Astrocyte of the cerebellum (primary cell): ENCODE measurements around the gene RPLP1.

Experiments
- DNase-seq: peaks from one replicate; pipeline ENCODE4 v3.0.0-alpha.2; 2011; ENCODE audit warnings: low read depth
- H3K4me3 ChIP-seq: 2 replicates; pipeline ENCODE4 v1.5.1; 2011; ENCODE audit warnings: mild to moderate bottlenecking, low read depth, low read length, moderate library complexity
- in situ Hi-C: cut with HindIII; loops from 2 replicates; pipeline ENCODE4 v1.10.0; 2017; ENCODE audit warnings: low sequenced_read_pairs
- TF ChIP-seq, protein P1 (sequence below): IDR thresholded peaks from 2 replicates; pipeline ENCODE4 v1.5.1; 2012; ENCODE audit warnings: low read length, low read depth, moderate library complexity, mild to moderate bottlenecking; ENCODE audit errors: missing control alignments

RPLP1 gene

GRCh38 chr15:69474291-69474690 lies 21.7 kb downstream of the RPLP1 start:
- TF ChIP-seq, protein P1, sequence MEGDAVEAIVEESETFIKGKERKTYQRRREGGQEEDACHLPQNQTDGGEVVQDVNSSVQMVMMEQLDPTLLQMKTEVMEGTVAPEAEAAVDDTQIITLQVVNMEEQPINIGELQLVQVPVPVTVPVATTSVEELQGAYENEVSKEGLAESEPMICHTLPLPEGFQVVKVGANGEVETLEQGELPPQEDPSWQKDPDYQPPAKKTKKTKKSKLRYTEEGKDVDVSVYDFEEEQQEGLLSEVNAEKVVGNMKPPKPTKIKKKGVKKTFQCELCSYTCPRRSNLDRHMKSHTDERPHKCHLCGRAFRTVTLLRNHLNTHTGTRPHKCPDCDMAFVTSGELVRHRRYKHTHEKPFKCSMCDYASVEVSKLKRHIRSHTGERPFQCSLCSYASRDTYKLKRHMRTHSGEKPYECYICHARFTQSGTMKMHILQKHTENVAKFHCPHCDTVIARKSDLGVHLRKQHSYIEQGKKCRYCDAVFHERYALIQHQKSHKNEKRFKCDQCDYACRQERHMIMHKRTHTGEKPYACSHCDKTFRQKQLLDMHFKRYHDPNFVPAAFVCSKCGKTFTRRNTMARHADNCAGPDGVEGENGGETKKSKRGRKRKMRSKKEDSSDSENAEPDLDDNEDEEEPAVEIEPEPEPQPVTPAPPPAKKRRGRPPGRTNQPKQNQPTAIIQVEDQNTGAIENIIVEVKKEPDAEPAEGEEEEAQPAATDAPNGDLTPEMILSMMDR, result no peak
- no peak for DNase-seq
- in situ Hi-C loops, result no loop called here

GRCh38 chr15:69474846-69475455 lies 22.3 kb downstream of the RPLP1 start:
- DNase-seq, result no peak
- TF ChIP-seq, protein P1, result no peak
- no peak overlapping the region for H3K4me3 ChIP-seq
- in situ Hi-C loops, result no loop called here

More at GRCh38 chr15:69474291-69474690, 21.7 kb downstream of the RPLP1 start:
- H3K4me3 ChIP-seq, result no peak overlapping the region

DNA sequence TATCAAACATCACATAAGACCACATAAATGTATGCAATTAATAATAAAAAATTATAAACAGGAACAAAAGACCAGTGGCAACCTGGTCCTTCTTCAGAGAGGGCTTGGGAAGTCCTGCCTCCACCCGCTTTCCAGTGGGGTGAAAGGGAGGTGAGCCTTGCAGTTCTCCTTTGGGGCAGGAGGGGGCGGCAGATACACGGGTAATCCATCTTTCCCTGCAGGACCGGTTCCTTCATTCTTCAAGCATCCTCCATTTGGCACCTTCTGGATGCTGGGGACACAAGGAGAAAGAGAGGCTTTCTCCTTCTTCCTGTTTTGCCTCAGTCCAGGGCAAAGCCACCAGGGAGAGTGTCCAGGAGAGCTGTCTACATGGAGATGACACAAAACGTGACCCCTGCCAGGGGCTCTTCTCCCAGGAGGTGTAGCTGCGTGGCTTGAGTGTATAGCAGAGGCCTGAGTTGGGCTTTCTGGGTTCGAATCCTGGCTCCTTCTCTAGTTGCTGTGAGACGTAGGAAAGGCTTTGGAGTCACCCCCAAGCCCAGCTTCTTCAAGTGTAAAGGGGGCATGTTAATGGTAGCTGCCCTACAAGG lies 23.2 kb downstream of the RPLP1 start:
- in situ Hi-C loops, result no loop called here
- DNase-seq, result peak; percentile 61
- TF ChIP-seq, protein P1, result peak; percentile 98
- no peak overlapping the region for H3K4me3 ChIP-seq

GRCh38 chr15:69476704-69477473 lies 24.3 kb downstream of the RPLP1 start:
- no peak for DNase-seq
- in situ Hi-C loops, result no loop called here
- no peak overlapping the region for H3K4me3 ChIP-seq
- TF ChIP-seq, protein P1, result no peak

DNA sequence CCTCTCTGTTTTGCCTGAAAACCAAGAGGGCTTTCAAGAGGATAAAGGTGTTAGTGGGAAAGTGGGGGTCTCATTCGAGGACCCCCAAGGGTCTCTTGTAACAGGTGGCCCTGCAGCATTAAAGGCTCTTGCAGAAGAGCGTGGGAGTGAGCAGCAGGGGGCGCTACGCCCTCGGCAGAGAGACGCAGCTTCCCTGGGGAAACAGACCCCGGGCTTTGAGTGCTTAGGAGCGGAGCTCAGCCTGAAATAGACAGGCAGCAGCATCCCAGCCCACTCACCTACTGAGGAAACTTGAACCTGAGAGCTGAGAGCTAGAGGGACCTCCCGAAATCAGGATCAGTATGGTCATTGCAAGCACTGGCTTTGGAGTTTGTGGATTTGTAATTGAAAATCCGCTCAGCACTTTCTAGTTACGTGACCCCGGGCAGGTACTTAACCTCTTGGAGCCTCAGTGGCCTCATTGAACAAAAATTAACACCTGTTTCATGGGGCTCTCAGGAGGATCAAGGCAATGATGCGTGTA lies 25.7 kb downstream of the RPLP1 start:
- no peak overlapping the region for H3K4me3 ChIP-seq
- in situ Hi-C loops, result no loop called here
- TF ChIP-seq, protein P1, result peak; percentile 91
- peak; percentile 39 for DNase-seq

DNA sequence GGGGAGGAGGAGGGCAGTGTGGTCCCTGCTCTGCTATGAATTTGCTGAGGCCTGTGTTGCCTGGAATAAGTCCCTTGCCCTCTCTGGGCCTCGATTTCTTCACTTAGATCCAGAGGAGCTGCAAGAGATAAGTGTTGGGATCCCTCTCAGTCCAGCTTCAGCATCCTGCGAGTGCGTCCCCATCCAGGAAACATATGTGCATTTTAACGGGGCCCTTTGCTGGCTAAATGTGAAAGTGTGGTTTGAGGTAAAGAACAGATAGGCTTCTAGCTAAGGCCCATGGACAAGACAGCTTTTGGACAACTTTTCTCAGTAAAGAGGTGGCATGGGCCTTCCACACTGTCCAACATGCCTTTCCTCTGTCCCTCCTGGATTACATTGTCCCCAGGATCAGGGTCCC lies 26.5 kb downstream of the RPLP1 start:
- H3K4me3 ChIP-seq, result no peak overlapping the region
- TF ChIP-seq, protein P1, result no peak
- DNase-seq, result no peak
- in situ Hi-C loops, result no loop called here
